Endodermal cell (in vitro differentiated cells): ENCODE measurements around the gene FYN. TPM values are rescaled to one million over a fixed set of nuclear protein-coding genes. Genes with fewer than 3 reads are reported as not detected.

ENCODE experiments used
- DNase-seq: peaks from one replicate; pipeline ENCODE4 v3.0.0-alpha.2; 2017
- H3K27ac ChIP-seq: 2 replicates; pipeline ENCODE4 v1.5.1; 2013; ENCODE audit warnings: mild to moderate bottlenecking, low read depth, low read length, moderate library complexity
- H3K27me3 ChIP-seq: 2 replicates; pipeline ENCODE4 v1.6.1; 2013; ENCODE audit warnings: mild to moderate bottlenecking, low read length, moderate library complexity; ENCODE audit not compliant: insufficient read depth, control insufficient read depth, poor library complexity, severe bottlenecking
- H3K36me3 ChIP-seq: 2 replicates; pipeline ENCODE4 v1.7.0; 2013; ENCODE audit warnings: mild to moderate bottlenecking, low read length, moderate library complexity; ENCODE audit not compliant: control insufficient read depth, insufficient read depth
- H3K4me1 ChIP-seq: one replicate; pipeline ENCODE4 v1.7.0; 2013; ENCODE audit warnings: low read length; ENCODE audit not compliant: control insufficient read depth, insufficient read depth
- H3K4me3 ChIP-seq: 2 replicates; pipeline ENCODE4 v1.5.1; 2013; ENCODE audit warnings: mild to moderate bottlenecking, low read length, moderate library complexity
- H3K9ac ChIP-seq: 2 replicates; pipeline ENCODE4 v1.6.1; 2013; ENCODE audit warnings: mild to moderate bottlenecking, low read length, moderate library complexity; ENCODE audit not compliant: poor library complexity, severe bottlenecking; ENCODE audit errors: extremely low read depth
- H3K9me3 ChIP-seq: 2 replicates; pipeline ENCODE4 v1.6.1; 2013; ENCODE audit warnings: mild to moderate bottlenecking, low read length, moderate library complexity; ENCODE audit not compliant: control insufficient read depth
- H3K27ac Mint-ChIP-seq: 2 replicates; pipeline ENCODE4 v1.8.0; 2020; ENCODE audit warnings: mixed read lengths
- H3K27me3 Mint-ChIP-seq: 2 replicates; pipeline ENCODE4 v1.8.0; 2021; ENCODE audit warnings: mild to moderate bottlenecking, mixed read lengths; ENCODE audit not compliant: insufficient read depth
- H3K36me3 Mint-ChIP-seq: 2 replicates; pipeline ENCODE4 v1.8.0; 2020; ENCODE audit warnings: low read depth, mixed read lengths
- H3K4me1 Mint-ChIP-seq: 2 replicates; pipeline ENCODE4 v1.8.0; 2020; ENCODE audit warnings: mixed read lengths
- H3K4me3 Mint-ChIP-seq: 2 replicates; pipeline ENCODE4 v1.8.0; 2020; ENCODE audit warnings: mild to moderate bottlenecking, moderate library complexity, mixed read lengths
- H3K9me3 Mint-ChIP-seq: 2 replicates; pipeline ENCODE4 v1.8.0; 2020; ENCODE audit warnings: mild to moderate bottlenecking, mixed read lengths
- WGBS, 2 experiments: methylation state at CpG; one replicate each; pipeline versions ENCODE4 v1.1.5 to v1.1.7; 2013; ENCODE audit warnings: missing lambda C conversion rate in 2 of 2, mixed read lengths in 1 of 2; ENCODE audit not compliant: insufficient coverage in 1 of 2, insufficient read length in 1 of 2; 5-methylcytosine and 5-hydroxymethylcytosine counted together
- total RNA-seq, 2 donors: library from RNA; stranded (reverse); fragmentation: NEBNext Ultra II Directional in 1 of 2; extraction: Animal tissue kit (Norgen Biotek cat#: 25700) in 1 of 2; gene quantifications; 2 replicates in 1 of 2; 3 replicates in 1 of 2; pipeline ENCODE4 v1.2.1, GENCODE V29; 2021
- TF ChIP-seq, protein P1 (sequence below): fragments of 200-600 bp; sonication (generic); conservative IDR thresholded peaks from 2 replicates; pipeline ENCODE4 v1.5.0; 2021; ENCODE audit warnings: antibody characterized with exemption, mild to moderate bottlenecking

FYN gene
- total RNA-seq, 2 donors from 2014 or later: 70.0 to 96.4 TPM

DNA sequence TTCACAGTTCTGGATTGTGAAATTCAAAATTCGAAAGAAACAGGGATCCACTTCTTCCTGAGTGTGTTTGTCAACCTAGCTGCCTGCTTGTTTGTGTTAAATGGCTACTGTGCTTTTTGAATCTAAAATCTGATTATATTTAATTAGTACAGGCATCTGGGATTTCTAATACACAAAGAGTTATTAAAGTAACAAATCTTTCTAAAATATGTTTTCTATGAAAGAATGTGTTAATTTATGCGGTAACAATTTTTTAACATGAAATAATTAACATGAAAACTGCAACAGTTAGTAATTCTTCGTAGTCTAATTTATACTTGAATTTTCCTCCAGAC is 186.4 kb downstream of the FYN start:
- no peaks in the 10 kb centered on the region for H3K27me3 Mint-ChIP-seq
- Histone ChIP-seq H3K4me3 (no peak overlapping the region), H3K36me3 (peaks cover 41% of the 10 kb centered on the region), H3K9ac (no peak overlapping the region), H3K9me3 (no peaks in the 10 kb centered on the region), H3K27ac (peak overlapping the region; percentile 95), H3K4me1 (no peaks in the 10 kb centered on the region), H3K27me3 (no peaks in the 10 kb centered on the region)
- H3K27ac Mint-ChIP-seq: no peak overlapping the region
- WGBS, 2 experiments: 71 to 92% methylated on average over 2 to 3 of the region's 3 CpGs
- DNase-seq: no peak
- TF ChIP-seq, protein P1, sequence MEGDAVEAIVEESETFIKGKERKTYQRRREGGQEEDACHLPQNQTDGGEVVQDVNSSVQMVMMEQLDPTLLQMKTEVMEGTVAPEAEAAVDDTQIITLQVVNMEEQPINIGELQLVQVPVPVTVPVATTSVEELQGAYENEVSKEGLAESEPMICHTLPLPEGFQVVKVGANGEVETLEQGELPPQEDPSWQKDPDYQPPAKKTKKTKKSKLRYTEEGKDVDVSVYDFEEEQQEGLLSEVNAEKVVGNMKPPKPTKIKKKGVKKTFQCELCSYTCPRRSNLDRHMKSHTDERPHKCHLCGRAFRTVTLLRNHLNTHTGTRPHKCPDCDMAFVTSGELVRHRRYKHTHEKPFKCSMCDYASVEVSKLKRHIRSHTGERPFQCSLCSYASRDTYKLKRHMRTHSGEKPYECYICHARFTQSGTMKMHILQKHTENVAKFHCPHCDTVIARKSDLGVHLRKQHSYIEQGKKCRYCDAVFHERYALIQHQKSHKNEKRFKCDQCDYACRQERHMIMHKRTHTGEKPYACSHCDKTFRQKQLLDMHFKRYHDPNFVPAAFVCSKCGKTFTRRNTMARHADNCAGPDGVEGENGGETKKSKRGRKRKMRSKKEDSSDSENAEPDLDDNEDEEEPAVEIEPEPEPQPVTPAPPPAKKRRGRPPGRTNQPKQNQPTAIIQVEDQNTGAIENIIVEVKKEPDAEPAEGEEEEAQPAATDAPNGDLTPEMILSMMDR: no peak
- H3K9me3 Mint-ChIP-seq: no peaks in the 10 kb centered on the region
- peaks cover 22% of the 10 kb centered on the region for H3K4me1 Mint-ChIP-seq
- H3K36me3 Mint-ChIP-seq: peaks cover 50% of the 10 kb centered on the region
- no peak overlapping the region for H3K4me3 Mint-ChIP-seq

DNA sequence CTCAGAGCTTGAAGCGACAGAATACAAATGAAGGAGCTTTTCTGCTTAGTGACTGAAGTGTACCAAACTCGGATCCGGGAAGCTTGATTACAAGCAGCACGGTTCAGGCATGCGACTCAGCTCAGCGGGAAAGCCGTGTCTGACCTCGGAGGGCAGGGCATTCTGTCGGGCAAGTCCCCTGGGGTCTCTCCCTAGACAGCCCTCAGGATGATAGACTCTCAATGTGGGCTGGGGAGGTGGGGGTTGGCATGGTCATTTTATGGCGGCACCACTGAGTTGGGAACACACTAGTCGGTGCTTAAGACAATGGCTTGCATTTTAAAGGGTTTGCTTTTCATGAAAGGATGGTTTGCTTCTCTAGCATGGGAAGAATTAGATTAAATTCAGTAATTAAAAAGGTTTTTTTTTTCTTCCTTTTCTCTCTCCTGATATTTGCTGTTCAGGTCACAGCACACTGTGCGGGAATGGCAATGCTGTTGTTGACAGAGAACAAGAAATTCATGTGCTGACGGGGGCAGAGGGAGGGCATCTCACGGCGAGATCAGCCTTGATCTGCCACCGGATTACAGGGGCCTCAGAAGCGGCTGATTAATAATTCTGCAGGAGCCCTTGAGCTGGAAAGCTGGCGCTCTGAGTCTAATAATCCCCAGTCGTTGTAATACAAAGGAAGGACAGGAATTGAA is 186.9 kb downstream of the FYN start:
- H3K9me3 Mint-ChIP-seq: no peaks in the 10 kb centered on the region
- 37 to 59% methylated on average over 11 to 19 of the region's 19 CpGs for WGBS, 2 experiments
- H3K27me3 Mint-ChIP-seq: no peaks in the 10 kb centered on the region
- no peak for DNase-seq
- no peak overlapping the region for H3K4me3 Mint-ChIP-seq
- Histone ChIP-seq H3K27ac (peak overlapping the region; percentile 95), H3K4me1 (no peaks in the 10 kb centered on the region), H3K9me3 (no peaks in the 10 kb centered on the region), H3K36me3 (peaks cover 37% of the 10 kb centered on the region), H3K4me3 (no peak overlapping the region), H3K9ac (no peak overlapping the region), H3K27me3 (no peaks in the 10 kb centered on the region)
- H3K36me3 Mint-ChIP-seq: peaks cover 50% of the 10 kb centered on the region
- peak overlapping the region; percentile 41 for H3K27ac Mint-ChIP-seq
- TF ChIP-seq, protein P1: no peak
- peaks cover 22% of the 10 kb centered on the region for H3K4me1 Mint-ChIP-seq

DNA sequence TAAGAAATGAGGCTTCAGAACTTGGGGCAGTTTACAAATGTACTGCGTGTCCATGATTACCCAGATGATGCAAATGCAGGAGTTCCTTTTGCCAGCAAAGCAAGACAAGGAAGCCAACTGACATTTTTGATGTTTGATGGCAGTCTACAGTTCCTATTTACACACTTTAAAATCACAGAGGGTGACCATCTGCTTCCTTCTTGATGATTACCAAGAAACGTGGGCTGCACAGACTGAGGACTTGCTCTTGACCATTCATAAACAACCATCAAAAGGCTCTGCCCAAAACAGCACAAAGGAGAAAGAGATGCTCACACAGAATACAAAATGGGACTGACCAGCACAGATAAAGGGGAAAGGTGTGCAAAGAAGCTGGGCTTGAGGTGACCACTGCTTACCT is 187.7 kb downstream of the FYN start:
- peaks cover 22% of the 10 kb centered on the region for H3K4me1 Mint-ChIP-seq
- DNase-seq: no peak
- no peak overlapping the region for H3K9ac ChIP-seq
- WGBS, 2 experiments: 88 to 93% methylated on average over 1 to 2 of the region's 2 CpGs
- H3K4me3 Mint-ChIP-seq: no peak overlapping the region
- no peaks in the 10 kb centered on the region for H3K9me3 ChIP-seq
- no peaks in the 10 kb centered on the region for H3K27me3 ChIP-seq
- H3K4me3 ChIP-seq: no peak overlapping the region
- no peaks in the 10 kb centered on the region for H3K27me3 Mint-ChIP-seq
- peaks cover 48% of the 10 kb centered on the region for H3K36me3 Mint-ChIP-seq
- peak overlapping the region; percentile 95 for H3K27ac ChIP-seq
- H3K27ac Mint-ChIP-seq: no peak overlapping the region
- peaks cover 33% of the 10 kb centered on the region for H3K36me3 ChIP-seq
- no peaks in the 10 kb centered on the region for H3K9me3 Mint-ChIP-seq
- H3K4me1 ChIP-seq: no peaks in the 10 kb centered on the region
- TF ChIP-seq, protein P1: no peak
